Fibroblast of gingiva (primary cell): Measurements from ENCODE around the gene NPAS3.

Source experiments
- DNase-seq: peaks from one replicate; pipeline ENCODE4 v3.0.0-alpha.2; 2011; ENCODE audit warnings: low read depth

Gene NPAS3

DNA sequence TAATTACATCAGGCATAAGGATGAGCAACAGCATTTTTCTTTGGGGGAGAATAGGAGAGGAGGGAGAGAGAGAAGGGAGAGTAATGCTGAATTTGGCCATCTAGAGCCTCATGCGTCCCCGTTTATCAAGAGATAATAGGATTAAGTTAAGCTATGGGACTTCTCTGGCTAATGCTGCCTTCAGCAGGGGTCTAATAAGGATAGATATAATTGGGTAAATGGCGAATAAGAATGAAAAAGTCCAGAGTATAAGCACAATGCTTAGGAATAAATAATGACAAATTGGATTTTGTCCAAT lies 542.2 kb downstream of the NPAS3 start:
- no peak for DNase-seq

DNA sequence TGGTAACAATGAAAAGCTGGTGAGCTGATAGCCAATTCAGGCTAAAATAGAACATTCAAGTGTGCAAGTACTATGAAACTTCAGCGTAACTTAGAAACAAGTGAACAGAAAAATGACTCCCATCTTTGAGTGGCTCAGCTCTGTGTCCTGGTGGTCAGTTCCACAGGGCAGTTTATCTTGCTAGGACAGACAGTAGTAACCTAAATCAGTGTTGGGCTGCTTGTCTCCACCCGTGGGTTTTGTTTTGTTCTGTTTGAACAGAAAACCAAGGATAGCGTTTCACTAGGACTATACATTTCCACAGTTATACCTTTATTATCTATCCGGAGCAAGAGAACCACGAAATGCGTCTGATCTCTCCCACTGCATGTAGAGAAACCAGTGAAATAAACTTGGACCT lies 544.4 kb downstream of the NPAS3 start:
- DNase-seq: no peak

DNA sequence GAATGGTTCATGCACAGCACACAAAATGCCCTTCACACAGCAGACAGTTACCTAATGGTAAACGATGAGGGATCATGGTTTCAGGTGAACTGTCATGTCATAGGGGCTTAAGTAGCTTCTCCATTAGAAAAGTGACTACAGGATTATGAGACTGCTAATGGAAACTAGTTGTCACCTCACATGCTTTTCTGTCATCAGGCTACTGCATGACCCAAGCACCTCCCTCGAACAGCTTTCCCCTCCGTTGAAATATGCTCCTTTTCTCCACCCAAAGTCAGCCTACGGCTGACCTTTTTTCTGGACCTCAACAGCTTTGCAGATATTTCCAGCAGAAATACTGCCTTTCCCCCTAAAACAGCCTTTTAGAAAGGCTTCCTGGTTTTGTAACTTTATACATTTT lies 544.9 kb downstream of the NPAS3 start:
- DNase-seq: no peak

DNA sequence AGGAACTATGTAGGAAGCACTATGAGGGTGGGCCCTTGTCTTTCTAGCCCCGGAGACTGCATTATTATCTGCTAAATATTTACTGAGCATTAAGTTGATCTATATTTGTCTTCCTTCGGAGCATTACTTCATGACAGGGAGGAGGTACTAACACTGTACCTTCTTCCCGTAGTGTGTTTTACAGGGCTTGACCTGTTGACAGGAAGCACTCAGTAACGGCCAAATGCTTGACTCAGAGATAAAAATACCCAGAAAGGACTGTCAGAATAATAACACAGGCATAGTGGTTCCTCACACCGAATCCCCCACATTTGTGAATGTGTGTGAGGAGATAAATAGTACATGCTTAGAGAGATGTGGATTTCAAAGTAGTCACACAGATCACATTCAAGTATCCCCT lies 545.6 kb downstream of the NPAS3 start:
- no peak for DNase-seq

DNA sequence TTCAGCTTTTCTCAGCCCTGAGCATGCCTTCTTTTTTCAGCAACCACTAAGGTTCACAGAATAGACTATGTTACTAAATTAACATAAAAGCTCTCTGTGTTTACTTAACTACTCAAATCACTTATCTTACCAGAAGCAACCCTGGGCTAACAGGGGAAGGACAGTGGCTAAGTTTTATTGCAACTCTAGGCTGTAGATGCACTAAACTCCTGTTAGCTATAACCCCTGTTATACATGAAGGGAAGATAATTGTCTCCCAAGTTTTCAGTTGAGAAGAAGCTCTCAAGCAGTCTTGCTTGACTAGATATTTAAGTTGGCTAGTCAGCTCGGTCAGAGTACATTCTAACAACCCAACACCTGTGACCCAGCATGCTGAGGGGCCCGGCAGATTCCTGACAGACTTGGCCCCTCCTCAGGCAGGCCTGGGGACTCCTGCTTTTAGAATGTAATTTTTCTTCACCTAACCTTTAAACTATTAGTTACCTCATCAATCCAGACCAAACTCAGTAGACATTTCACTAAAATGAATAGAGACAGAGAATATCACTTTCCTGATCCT lies 547.7 kb downstream of the NPAS3 start:
- DNase-seq: no peak

DNA sequence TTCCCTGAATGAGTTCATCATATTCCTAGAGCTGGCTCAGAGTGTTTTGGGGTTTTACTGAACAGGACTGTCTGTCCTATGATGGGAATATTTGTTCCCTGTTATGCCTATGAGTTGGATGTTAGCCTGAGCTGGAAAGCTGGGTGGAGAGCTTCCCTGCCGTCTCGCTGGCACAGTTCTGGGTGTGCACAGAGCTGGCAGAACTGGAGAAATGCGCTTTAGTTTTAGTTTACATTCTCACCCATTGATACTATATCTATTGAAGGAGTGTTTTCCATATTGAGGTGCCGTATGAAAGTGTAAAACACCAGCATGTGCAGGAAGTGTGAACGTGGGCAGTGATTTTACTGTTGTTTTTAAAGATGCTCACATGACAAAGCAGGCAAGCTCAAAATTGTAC lies 549.9 kb downstream of the NPAS3 start:
- DNase-seq: no peak

DNA sequence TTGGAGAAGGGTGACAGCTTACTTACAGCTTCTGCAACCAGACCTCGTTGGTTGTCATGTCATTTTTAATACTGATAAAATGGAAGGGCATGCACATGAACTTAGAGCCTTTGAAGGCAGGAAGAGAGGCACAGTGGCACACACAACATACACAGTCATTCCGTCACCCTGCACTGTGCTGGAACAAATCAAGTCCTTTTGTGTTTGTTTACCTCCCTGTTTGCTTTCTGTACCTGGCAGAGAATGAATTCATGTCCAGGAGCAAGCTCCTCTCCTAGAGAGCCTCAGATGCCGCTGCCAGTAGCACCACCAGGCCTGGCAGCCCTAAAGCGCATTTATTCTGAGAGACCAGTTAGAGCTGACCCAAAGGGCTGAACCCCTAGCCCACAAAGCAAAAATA lies 551.9 kb downstream of the NPAS3 start:
- DNase-seq: no peak

DNA sequence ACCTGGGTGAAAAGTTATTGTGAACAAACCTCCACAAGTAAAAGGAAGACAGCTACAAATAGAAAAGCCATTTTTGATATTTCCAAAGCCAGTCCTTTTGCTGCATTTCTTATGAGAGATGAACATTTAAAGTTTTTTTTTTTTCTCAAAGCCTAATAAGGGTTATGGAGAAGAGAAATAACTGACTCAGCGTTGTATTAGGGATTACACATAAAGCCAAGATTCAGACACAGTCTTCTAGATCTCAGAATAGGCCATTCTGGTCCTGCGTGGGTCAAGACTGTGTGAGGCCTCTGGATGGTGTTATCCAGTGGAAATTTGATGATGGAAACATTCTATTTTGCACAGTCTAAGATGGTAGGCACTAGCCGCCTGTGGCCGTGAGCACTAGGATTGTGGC lies 552.4 kb downstream of the NPAS3 start:
- DNase-seq: no peak

DNA sequence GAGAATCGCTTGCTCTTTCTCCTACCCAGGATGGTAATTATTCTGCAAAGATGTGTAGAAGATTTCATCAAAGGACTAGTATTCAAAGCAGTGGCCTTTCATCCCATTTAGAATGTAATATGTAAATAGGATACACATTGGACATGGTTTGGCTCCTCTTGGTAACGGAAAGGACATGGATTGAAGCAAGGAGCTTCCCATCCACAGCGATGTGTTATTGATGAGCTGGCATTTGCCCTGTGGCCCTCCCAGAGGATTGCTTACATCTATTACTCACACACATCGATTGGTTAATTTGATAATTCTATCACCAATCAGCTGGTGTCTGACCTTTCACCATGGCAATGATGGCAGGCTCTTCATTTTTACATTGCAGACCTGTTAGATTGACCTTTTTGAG lies 553.8 kb downstream of the NPAS3 start:
- DNase-seq: no peak

DNA sequence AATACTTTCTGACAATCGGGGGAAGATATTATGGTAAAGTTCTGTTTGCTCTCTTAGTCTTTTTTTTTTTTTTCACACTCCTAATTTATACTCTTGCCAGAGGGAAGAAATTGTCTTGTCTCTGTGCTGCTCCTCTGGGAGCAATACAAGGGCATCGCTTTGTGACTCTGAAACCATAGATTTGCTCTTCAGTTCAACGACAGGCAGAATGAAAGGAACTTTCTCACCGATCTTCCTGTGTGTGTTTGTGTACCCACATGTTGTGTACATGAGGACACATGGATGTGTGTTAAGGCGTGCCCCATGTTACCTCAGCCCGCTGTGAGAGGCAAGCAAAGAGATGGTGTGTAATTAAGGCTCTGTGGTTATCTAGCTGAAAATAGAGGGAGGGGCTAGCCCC lies 554.6 kb downstream of the NPAS3 start:
- DNase-seq: no peak

DNA sequence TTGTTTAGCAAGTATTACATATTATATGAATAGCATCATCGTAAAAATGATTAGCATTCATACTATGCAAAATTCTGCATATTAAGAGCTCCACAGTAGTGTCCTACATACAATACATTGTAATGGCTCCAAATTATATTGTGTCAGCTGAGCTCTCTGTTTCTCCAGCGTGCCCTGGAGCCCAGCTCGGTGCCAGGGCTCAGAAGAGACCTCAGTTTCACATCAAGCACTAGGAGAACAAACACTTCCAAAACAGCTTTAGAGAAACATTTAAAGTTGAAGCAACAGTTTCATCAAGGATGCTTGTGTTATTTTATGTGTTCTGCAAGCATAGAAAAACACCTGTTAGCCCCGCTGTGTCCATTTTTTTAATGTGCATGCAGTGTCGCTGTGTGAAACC lies 555.3 kb downstream of the NPAS3 start:
- DNase-seq: no peak

DNA sequence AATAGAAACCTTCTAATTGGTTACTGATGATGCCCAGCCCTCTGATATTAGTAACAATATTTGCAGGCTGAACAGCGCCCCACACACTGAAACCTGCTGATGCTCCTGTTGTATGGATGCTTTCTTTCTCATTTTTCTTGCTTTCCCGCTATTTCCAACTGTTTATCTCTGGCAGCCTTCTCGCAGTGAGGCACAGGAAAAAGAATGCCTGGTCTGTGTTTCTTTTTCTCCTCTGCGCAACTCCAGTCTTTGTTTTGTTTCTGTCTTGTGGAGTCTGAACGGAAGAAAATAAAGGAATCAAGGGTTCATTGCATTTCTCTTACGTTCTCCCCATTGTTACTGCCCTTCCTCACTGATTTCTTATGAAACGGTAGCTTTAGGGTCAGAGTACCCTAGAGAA lies 561.0 kb downstream of the NPAS3 start:
- no peak for DNase-seq

DNA sequence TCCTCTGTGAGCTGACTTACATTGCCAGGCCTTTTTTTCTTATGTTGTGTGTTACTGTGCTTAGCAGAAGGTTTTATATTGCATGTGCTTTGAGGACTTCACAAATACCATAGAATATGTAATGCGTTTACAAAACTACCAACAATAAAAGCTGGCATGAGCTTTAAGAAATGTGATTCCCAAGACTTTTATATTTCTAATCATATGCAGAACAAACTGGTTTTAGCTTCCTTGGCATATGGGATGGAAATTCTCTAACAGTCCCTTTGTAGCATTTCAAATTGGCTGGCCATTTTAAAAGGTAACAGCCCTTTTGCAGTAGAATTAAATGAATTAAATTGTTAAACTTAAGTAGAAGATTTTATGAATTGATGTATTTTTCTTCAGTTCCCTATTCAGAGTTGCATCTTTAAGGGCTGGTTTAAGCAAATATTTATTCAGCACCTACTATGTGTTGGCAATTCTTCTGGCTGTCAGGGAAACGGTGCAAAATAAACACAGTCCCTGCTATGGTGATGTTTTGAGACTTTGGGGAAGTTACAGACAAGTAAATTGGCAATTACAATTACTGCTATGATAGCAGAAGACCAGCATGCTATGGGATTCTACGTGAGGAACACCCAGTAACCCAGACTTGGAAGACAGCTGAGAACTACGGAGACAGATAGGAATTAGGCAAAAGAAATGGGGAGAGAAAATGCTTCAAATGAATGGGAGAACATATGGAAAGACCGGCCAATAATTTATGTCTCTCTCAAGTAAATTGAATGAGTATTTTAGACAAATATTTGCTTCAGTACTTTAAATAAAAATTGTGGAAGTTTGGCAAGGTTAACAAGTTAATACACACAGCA lies 565.8 kb downstream of the NPAS3 start:
- DNase-seq: no peak

DNA sequence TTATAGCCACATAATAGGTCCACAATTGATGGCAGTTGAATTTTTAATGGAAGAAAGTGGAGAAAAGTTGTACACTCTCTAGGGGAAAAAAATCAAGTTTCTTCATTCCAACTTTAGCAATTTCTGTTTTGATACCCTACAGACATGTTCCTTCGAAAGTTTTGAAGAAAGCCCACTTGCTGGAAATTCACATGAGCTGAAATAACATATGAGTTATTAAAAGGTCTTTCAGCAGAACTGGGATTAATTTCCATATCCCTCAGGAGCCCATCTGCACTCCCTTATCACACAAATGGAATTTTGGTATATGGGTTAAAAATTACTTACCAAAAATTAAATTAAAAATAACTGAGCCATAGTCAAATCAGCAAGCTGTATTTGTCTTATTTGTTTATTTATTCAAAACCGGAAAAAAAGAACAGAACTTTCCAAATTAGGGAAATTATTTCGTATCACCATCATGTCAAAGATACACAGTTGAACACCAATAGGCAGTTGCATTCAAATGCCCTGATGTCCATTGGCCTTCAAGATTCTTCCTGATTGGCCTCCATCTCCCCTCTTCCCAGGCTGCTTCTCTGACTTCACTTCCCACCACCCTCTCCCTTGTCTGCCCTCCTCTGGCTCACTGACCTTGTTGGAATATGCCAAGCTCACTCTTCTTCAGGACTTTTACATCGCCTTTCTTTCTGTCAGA lies 566.7 kb downstream of the NPAS3 start:
- DNase-seq: no peak

DNA sequence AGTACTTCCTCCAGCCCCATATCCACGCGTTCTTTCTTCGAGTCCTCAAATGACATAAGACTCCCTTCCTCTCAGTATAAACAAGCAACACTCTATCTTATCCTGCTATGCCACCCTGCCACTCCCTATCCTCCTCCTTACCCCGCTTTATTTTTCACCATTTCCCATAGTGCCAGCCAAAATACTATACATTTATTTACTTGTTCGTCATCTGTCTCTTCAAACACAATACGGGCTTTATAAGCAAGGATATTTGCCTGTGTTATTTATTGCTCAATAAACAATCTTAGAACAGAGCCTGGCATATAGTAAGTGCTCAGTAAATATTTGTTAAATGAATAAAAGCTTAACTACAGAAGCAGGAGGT lies 567.3 kb downstream of the NPAS3 start:
- no peak for DNase-seq

DNA sequence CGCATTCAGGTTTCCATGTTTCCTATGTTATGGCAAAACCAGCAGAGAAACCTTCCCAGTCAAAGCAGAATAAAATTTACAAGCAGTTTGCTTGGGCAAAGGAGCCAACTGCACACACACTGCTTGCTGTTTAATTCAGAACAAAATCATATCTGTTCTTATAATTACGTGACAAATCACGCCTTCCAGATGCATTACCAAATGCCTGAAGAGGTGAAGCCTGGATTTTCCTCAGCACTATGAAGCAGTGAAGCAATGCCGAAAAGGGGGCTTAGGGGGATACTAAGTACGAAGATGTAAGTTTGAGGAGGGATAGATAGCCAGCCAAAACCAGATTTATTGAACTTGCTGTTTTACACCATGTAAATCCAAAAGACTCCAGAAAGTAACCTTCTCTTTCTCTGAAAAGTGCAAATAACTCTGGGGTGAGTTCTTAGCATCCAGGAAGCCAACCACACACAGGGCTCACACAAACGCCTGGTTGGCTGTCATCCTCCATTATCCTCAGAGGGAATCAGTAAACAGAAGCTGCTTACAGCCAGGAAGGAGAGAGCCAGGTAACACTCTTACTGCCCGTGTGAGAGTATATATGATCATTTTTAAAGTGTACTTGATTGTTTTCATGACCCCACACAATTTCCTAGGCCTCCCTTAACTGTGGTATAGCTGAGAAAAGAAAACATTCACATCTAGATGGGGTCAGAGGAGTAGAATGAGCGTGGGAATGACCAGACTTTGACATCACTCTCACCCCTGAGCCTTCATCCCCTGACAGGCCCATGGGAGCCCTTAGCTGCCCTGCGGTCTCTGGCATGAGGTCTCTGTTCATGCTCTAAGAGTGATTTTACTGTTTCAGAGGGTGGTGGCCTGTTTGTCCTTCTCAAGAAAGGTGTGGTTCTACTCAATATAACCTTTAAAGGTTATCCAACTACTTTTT lies 569.7 kb downstream of the NPAS3 start:
- DNase-seq: no peak

DNA sequence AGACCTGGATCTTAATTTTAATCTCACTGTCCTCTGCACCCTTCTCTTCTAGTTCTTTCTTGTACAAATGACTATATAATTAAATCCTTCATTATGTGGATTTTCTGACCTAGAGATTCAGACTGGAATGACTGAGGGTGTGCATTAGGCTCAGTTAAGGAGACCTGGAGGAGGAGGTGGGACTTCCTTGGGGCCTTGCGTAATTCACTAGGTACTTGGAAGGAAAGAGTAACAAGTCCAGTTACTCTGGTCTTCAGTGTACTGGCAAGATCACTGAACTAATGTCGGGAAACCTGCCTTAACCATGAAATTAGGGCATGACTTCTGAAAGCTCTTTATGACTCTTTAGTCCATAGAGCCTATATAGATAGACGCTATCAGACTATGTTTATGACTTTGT lies 570.8 kb downstream of the NPAS3 start:
- no peak for DNase-seq

DNA sequence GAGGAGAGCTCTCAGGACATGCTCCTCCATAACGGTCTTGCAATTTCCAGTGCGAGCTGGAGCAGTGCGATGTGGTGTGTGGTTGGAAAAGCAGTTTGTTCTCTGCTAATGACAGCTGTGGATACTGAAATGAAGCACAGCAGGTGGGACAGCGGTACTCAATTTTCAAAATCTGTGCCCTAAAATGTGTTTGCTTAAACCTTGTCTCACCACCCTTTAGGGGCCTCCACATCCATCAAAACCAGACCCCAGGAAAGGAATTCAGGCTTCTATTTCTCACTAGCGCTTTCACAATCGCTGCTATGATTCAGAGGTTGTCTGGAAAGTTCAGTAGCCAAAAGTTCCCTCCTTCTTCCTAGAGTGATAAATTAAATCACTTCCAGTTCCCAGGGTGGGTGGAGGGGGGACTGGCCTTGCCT lies 571.4 kb downstream of the NPAS3 start:
- no peak for DNase-seq

DNA sequence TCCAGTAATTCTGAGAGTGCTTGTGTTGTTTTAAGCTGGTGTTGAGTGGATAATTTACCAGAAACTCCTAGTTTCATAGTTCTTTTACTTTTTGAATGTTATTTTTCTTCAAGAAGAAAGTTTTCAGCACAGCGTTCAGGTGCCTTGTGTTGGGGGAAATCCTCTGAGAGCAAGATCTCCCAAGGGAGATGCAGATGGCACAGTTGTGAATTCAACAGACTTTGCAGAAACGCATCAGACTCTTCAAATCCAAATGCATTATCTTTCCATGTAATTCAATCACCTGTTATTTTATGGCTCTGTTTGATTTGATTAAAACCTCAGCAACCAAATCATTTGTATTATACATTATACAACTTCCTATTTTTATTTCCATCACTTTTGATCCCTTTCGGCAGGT lies 572.3 kb downstream of the NPAS3 start:
- DNase-seq: no peak

DNA sequence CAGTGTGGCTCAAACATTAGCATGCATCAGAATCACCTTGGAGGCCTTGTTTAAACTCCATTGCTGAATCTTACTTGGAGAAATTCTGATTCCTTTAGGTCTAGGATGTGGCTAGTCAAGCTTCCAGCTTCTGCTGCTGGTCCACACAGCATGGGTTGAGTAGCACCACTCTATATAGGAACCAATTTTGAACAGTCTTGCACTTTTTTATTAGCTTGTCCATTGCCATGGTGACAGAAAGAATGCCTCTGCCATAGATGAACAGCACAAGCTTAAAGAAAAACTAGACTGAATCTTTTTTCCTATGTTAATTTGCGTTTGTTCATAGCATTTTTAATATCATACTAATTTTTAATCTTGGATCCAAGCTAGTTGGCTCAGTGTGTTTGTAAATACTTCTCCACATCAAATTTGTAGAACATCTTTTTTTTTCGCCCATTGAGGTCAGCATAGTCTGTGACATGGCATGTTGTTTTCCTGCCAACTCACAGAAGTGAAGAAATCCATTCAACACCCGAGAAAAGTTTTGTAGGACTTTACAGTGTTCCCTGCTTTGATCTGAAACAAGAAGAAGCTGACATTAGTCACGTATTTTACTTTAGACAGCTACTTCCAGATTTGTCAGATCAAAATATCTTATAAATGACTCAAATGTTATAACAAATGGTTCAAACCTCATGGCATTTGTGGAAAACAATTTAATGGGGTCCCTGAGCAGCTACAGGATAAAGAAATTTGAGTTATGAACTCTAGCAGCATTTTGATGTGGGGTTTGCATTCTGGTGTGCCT lies 573.4 kb downstream of the NPAS3 start:
- peak; percentile 9 for DNase-seq

DNA sequence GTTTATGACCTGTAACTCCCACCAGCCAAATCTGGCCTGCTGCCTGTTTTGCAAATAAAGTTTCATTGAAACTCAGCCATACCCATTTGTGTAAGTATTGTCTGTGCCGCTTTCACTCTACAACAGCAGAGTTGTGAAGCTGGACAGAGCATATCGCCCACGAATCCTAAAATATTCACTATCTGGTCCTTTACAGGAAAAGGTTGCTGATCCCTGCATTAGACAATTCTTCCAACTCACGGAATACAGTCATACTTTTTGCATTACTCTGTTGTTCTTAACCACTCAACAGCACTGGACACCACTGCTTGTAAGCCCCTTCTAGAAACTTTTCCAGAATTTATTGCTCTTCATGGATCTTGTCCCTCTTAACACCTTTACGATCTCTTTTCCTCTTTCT lies 576.8 kb downstream of the NPAS3 start:
- no peak for DNase-seq

DNA sequence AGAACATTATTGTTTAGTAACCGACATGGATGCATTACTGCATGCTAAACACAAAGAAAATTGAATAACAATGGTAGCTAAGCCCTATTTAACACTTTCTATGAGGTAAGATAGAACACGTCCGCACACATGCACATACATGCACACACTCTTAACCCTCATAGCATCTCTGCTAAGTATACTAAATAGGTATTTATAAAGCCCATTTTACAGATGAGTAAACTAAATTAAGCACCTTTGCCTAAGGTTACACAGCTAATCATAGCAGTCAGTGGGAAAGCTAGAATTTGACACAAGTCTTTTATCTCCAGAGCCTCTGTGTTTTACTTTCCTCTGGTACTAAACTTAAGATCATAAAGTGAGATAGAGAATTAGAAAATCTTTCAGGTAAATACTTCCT lies 577.2 kb downstream of the NPAS3 start:
- DNase-seq: no peak
